Thoracic aorta (tissue), 2 donors: ENCODE measurements around the gene COL6A6. TPM values are rescaled to one million over a fixed set of nuclear protein-coding genes. Genes with fewer than 3 reads are reported as not detected.

ENCODE experiments used
- ATAC-seq: fragments of 150-250 bp; one replicate; pipeline ENCODE4 v1.8.0; 2017; ENCODE audit warnings: low read depth; ENCODE audit not compliant: insufficient number of reproducible peaks, low FRiP score
- DNase-seq: peaks from one replicate; pipeline ENCODE4 v3.0.0-alpha.2; 2020; ENCODE audit warnings: low spot score
- H3K27ac ChIP-seq, 2 donors: fragments of 200-600 bp; sonication (generic); 1 replicate in 1 of 2; 2 replicates in 1 of 2; pipeline ENCODE4 v1.5.1; 2016; ENCODE audit warnings: mild to moderate bottlenecking in 2 of 2, moderate library complexity in 2 of 2
- H3K27me3 ChIP-seq: fragments of 200-600 bp; sonication (generic); replicated peaks from 2 replicates; pipeline ENCODE4 v1.6.0; 2016; ENCODE audit warnings: mild to moderate bottlenecking; ENCODE audit not compliant: insufficient read depth
- H3K36me3 ChIP-seq: fragments of 200-600 bp; sonication (generic); one replicate; pipeline ENCODE4 v1.5.1; 2016
- H3K4me1 ChIP-seq, 2 donors: fragments of 200-600 bp; sonication (generic); 1 replicate in 1 of 2; 2 replicates in 1 of 2; pipeline versions ENCODE4 v1.5.1 to v1.6.0; 2016; ENCODE audit warnings: low read depth in 2 of 2, mild to moderate bottlenecking in 1 of 2; ENCODE audit not compliant: control insufficient read depth in 1 of 2
- H3K4me3 ChIP-seq: fragments of 200-600 bp; sonication (generic); 2 replicates; pipeline ENCODE4 v1.5.1; 2016; ENCODE audit warnings: mild to moderate bottlenecking
- H3K9me3 ChIP-seq: fragments of 200-600 bp; sonication (generic); 2 replicates; pipeline ENCODE4 v1.5.1; 2016
- total RNA-seq, 2 donors: library from RNA; depleted of rRNA; stranded (reverse); fragments of >200 nt; gene quantifications; one replicate each; pipeline versions ENCODE4 v1.1.0 to v1.2.3, GENCODE V29; 2016
- TF ChIP-seq, protein P1 (sequence below): fragments of 200-600 bp; sonication (generic); IDR thresholded peaks from one replicate; pipeline ENCODE4 v1.5.1; 2019; ENCODE audit warnings: antibody characterized with exemption

COL6A6 gene
- total RNA-seq, 2 donors from 2014 or later: 0.14 to 0.42 TPM

- DNase-seq (no peak), ATAC-seq (no peak)
- Histone ChIP-seq H3K36me3 (no peaks in the 10 kb centered on the region), H3K4me1 (no peaks in the 10 kb centered on the region), H3K9me3 (no peaks in the 10 kb centered on the region), H3K4me3 (no peak overlapping the region), H3K27ac (no peak overlapping the region), H3K27me3 (no peaks in the 10 kb centered on the region)
- TF ChIP-seq, protein P1, sequence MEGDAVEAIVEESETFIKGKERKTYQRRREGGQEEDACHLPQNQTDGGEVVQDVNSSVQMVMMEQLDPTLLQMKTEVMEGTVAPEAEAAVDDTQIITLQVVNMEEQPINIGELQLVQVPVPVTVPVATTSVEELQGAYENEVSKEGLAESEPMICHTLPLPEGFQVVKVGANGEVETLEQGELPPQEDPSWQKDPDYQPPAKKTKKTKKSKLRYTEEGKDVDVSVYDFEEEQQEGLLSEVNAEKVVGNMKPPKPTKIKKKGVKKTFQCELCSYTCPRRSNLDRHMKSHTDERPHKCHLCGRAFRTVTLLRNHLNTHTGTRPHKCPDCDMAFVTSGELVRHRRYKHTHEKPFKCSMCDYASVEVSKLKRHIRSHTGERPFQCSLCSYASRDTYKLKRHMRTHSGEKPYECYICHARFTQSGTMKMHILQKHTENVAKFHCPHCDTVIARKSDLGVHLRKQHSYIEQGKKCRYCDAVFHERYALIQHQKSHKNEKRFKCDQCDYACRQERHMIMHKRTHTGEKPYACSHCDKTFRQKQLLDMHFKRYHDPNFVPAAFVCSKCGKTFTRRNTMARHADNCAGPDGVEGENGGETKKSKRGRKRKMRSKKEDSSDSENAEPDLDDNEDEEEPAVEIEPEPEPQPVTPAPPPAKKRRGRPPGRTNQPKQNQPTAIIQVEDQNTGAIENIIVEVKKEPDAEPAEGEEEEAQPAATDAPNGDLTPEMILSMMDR: no peak
These were observed 12.7 kb downstream of the COL6A6 start for GRCh38 chr3:130529486-130530215.

- TF ChIP-seq, protein P1: no peak
- no peak for DNase-seq
These were observed 16.3 kb downstream of the COL6A6 start for GRCh38 chr3:130533247-130533646.

DNA sequence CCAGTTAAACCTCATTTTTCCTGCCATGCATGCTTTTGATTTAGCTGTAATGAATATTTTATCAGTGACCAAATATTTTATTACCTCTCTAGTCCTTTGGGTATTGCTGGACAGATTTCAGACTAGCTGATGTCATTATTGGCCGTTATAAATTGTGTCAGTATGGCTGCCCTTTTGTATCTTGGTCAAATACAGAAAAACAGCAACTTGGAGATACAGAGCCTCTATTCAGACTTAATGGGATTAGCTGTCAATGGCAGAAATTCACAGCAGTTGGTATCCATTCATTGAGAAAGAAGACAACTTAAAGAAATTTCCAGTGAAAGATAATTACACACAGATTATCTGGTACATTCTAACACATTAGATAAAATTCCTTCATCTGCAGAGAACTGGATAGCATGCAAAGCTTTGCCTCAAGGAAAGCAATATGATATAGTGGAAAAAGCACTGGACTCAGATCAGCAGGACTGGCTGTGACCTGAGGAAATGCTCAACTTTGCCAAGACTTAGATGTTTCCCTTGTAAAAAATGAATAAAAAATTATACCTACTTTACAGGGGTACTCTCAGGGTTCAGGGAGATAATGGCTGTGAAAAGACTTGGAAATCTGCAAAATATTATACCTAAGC is 20.8 kb downstream of the COL6A6 start:
- no peak for DNase-seq
- TF ChIP-seq, protein P1: no peak
- ATAC-seq: no peak
- no peaks in the 10 kb centered on the region for H3K9me3 ChIP-seq
- H3K36me3 ChIP-seq: no peaks in the 10 kb centered on the region
- no peaks in the 10 kb centered on the region for H3K27me3 ChIP-seq
- H3K4me3 ChIP-seq: no peak overlapping the region
- H3K4me1 ChIP-seq: peaks cover 3 to 4% of the 10 kb centered on the region in 2 donors
- no peak overlapping the region for H3K27ac ChIP-seq

More at GRCh38 chr3:130533247-130533646, 16.3 kb downstream of the COL6A6 start:
- H3K4me1 ChIP-seq: peaks cover 3 to 4% of the 10 kb centered on the region in 2 donors
- no peaks in the 10 kb centered on the region for H3K36me3 ChIP-seq
- no peak for ATAC-seq
- H3K27me3 ChIP-seq: no peaks in the 10 kb centered on the region
- H3K4me3 ChIP-seq: no peak overlapping the region
- H3K27ac ChIP-seq: no peak overlapping the region
- no peaks in the 10 kb centered on the region for H3K9me3 ChIP-seq

DNA sequence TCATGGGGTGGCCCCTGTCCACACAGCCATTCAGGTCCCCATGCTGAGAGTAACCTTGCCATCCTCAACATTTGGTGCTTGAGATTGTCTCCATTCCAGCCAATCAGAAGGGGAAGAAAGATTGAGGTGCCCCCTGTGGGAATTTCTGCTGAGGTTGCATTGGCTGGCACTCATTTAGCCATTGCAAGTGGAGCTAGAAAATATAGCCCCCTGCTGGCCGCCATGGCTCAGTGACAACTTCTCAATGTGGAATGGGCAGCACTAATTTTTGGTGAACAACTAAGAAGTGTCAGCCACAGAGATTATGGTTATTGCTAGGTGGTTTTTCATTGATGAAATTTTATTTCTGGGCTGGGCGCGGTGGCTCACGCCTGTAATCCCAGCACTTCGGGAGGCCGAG is 22.0 kb downstream of the COL6A6 start:
- Histone ChIP-seq H3K27me3 (no peaks in the 10 kb centered on the region), H3K4me1 (peaks cover 3 to 4% of the 10 kb centered on the region in 2 donors), H3K36me3 (no peaks in the 10 kb centered on the region), H3K9me3 (no peaks in the 10 kb centered on the region), H3K27ac (no peak overlapping the region), H3K4me3 (no peak overlapping the region)
- DNase-seq (no peak), ATAC-seq (no peak)
- TF ChIP-seq, protein P1: no peak

DNA sequence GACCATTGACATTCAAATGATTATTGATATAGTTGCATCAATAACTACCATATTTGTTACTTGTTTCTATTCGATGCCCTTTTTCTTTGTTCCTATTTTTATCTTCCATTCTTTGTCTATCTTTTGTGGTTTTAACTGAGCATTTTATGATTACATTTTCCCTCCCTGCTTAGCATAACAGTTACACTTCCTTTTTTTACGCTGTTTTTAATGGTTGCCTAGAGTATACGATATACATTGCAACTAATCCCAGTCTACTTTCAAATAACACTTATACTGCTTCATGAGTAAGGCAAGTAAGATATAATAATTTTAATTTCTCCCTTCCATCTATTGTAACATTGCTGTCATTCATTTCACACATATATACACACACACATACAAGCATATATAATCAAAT is 26.3 kb downstream of the COL6A6 start:
- Histone ChIP-seq H3K4me3 (no peak overlapping the region), H3K27me3 (no peaks in the 10 kb centered on the region), H3K36me3 (no peaks in the 10 kb centered on the region), H3K9me3 (no peaks in the 10 kb centered on the region), H3K4me1 (no peaks in the 10 kb centered on the region), H3K27ac (no peak overlapping the region)
- TF ChIP-seq, protein P1: no peak
- DNase-seq (no peak), ATAC-seq (no peak)
